CD4-positive, alpha-beta T cell treated with Interleukin-6 for 4 hours (primary cell): ENCODE measurements around the gene PUS7L.
"Not testable (repeated sequence)": the region's sequence is repeated elsewhere in the genome, so short reads cannot be mapped to it uniquely, and the experiment has no call there.

ENCODE experiments used
- DNase-seq: peaks from one replicate; pipeline ENCODE4 v3.0.0-alpha.2; 2020; ENCODE audit warnings: mixed read lengths

Gene PUS7L

DNA sequence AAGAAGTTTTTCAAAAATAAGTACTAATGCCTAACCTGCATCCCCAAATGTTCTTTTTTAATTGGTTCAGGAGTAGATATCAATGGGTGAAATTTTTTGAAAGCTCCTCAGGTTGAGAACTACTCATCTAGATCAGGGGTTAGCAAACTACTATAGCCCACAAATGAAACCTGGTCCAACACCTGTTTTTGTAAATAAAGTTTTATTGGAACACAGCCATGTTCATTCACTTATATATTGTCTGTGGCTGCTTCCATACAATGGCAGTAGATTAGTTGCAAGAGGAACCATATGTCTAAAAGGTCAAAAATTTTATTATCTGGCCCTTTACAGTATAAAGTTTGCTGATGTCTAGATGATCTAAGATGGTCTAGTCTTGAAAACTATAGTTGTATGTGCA is 13.8 kb downstream of the PUS7L start:
- DNase-seq = no peak

DNA sequence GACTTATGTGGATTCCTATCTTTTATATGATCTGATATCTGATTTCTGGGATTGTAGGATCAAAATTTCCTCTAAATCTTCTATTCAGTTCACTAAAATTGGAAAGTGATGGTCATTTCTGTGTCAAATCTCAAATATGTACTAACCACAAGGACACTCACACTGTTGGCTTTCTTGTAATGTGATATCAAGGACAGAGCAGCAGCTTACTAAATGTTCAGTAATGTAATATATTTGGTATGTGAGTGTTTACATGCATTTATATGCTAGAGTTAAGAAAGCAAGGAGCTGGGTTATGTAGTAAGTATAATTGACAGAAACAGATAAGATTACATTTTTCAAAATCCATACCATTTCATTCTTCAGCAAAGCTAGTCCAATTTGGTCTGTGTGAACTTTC is 16.5 kb downstream of the PUS7L start:
- no peak for DNase-seq

DNA sequence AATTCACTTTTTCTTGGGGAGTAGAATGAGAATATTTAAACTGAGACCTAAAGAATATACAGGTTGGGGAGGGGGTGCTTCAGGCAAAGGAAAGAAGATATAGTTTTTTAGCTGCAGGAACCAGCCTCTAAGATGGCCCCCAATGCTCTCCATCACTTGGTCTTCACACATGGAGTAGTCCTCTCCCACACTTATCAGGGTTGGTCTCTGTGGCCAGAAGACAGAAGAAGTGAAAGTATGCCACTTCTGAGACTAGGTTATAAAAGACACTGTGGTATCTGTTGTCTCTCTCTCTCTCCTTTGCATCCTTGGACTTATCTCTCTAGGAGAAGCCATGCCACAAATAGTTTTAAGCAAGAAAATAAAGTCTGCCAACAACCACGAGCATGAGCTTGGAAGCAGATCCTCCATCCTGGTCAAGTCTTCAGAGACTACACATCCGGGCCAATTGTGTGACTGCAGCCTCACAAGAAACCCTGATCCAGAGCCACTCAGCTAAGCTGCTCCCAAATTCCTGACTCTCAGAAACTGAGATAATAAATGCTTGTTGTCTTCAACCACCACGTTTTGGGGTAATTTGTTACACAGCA is 18.0 kb downstream of the PUS7L start:
- no peak for DNase-seq

DNA sequence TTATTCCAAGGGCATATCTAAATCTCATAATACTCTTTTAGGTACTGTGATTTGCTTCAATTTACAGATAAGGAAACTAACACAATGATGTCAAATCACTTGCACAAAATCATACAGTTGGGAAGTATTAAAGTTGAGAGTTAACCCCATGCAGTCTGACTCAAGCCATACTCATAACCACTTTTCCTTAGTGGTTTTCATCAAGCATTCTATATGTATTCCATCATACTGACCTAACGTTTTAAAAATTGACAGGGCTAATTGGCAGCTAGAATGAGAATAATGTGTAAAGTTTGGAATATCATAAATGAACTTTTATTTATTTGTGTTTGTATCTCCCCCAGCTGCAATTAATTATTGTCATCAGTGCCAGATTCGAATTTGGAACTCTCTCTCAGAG is 20.9 kb downstream of the PUS7L start:
- no peak for DNase-seq

DNA sequence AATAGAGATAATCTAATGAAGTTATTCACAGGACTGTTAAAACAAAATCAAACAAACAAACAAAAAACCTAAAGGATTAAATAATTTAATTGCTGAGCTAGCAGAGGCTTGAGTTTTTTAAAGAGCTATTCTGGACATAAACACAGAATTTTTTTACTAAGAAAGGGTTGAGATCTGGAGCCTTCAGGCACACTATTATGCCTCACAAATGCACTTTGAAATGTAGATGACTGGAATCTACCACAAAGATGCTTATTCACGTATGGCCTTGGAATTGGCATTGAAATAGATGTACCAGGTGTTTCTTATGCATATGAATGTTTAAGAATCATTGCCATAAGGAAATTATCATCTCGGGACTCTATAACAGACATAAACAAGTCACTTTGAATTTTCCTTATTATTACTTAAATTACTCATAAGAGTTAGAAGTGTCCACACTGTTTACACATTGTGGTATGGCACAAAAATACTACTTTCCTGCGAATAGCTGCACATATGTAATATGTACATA is 21.6 kb downstream of the PUS7L start:
- DNase-seq = no peak

DNA sequence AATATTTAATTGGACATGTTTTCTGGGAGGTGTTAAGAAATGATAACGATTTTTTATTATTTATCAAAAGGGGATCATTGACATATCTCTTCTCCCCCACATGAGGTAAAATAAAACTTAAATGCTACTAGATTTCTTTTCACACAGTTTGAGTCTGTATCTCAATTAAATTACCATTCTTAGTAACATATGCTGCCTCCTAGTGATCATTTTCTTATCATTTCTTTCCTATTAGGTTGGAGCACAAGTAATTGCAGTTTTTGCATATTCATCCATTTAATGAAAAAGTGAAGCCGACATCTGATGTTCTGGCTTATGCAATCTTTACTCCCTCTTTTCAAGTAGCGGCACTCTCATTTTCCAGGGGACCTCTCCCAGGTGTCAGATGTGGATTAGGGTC is 24.9 kb downstream of the PUS7L start:
- DNase-seq = no peak

DNA sequence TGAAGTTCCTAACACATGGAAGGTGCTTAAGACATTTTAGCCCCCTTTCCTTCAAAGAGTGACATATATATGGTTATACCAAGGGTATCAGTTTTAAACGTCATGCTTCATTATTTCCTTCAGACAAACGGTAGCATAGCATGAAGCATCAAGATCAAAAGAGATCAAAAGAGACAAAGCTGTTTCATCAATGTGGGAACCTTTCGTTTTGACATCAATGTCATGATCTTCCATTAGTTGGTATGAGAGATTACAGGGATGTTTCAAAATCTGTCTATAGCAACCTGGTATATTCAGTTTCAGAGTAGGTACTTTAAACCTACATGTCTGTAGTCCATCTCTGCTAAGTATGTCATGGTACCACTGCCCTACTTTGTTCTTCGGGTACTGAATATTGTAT is 28.3 kb downstream of the PUS7L start:
- DNase-seq = no peak

DNA sequence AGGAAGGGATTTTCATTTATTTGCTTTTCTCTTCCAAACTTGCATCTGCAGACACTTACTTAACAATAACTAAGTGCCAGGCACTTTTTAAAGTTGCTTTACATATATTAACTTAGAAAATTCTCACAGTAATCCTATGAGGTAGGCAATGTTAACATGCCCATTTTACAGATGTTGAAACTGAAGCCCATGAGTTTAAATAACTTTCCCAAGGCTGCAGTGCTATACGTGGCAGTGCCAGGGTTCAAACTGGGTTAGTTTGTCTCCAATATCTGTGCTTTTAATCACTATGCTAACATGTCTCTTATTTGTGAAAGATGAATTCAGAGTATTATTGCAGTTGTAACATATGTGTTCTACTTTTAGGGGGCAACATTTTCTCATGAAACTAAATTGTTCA is 29.9 kb downstream of the PUS7L start:
- DNase-seq = no peak

DNA sequence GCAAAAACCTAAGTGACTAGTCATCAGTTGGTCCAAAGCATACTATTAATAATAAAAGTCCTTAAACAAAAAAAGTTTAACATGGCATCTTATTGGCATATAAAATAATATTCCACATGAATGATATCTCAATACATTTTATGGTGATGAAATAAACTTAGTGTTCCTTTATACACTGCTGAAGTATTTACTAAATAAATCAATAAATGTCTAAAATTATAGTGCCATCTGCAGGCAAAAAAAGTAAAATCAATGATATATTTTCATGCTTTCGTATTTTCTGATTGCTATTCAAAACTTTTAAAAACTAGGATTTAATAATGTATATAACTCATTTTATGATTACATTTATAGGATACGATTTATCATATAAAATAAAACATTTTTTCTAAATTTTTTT is 30.5 kb downstream of the PUS7L start:
- no peak for DNase-seq

DNA sequence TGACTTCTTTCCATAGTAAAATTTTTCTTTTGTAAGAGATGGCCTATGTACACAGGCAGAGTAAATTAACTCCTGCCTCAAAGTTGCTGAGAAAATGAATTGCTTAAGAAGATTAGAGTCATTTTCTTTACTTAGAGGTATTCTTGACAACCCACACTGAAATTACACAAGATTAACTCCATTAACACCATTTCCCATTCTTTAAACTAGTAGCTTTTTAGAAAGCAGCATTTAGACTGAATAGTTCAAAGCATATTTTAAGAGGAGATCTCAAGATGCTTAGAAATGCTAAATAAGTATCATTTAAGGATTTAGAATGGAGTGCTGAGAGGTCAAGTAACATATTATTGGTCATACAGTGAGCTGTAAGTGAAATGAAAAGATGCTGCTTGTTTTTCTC is 35.5 kb downstream of the PUS7L start:
- DNase-seq = no peak

DNA sequence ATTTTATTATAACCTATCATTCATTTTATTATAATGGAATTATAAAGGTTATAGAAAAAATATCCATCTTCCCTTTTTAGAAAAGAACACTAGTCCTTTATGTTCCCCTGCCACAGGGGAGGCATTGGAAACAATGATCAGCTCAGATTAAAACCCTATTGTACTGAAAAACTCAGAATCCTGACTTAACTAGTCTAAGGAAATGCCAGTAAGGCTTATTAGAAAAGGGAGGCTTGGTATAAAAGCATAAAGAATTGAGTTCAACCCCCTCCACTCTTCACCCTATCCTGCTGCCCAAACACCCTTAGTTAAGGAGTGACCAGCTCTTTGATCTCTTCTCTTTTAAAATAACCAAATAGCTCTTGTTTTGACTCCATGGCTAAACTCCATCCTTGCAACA is 36.0 kb downstream of the PUS7L start:
- DNase-seq = no peak

DNA sequence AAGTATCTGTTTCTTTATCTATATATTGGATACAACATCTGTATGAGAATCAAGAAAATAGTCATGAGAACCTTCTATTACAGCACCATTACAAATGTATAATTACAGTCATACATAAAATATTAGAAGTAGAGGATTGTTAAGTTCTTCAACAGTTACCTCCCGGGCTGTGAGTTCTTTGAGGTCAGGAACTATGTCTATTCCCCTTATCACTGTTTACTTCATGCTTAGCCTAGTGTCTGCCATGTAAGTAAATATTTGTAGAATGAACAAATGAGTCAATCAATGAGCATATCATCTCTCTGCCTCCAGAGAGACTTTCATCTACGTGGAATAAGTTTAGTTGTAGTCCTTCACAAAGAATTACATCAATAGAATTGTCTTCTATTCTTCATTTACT is 47.2 kb downstream of the PUS7L start:
- DNase-seq = no peak

DNA sequence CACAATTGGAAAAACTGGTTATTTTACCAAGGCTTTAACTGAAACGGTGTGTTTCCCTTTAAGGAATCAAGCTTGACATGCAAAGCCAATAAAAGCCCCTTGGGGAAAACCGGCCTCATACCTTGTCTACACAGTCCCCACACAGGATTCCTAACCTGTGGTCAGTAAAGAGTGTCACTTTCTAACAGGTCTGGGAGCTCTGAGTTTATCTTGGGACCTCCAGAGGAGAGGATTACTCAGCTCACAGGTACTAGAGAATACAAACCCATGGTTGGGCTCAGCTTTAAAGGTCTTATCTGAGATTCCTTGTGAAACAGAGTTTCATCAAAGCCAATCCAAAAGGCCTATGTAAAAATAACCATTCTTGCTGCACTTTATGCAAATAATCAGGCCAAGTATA is 54.8 kb downstream of the PUS7L start:
- not testable (repeated sequence) for DNase-seq

DNA sequence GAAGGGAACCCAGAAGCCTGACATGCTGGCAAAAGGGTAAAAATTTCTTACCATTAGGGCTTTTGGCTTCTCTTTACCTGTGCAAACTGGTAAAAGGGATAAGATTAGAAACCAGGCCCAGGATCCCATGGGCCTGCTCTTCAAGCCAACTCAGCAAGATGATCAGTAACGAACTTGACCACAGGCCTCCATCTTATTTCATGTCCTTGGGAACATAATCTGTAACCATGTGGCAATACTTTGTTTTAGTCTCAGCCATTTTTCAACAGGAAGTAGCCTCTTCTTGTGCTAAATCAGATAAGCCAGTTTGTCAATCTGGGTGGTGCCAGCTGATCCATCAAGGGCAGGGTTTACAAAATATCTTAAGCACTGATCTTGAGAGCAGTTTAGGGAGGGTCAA is 57.4 kb downstream of the PUS7L start:
- DNase-seq = not testable (repeated sequence)

DNA sequence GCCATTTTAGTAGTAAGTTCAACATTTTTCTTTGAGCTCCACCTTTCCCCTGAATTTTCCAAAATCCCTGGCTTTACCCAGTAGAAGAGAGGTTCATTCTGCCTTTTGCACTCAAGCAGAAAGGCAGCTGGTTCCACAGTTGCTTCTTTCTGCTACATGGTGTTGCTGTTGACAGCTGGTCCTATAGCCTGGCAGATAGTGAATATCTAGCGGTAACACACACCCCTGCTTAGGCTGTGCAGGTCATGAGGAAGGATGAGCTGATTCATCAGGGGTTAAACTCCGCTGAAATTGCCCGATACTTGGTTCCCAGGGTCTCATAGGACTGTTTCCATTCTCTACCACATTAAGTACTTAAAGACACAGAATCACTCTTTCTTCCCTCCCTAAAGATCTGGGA is 62.4 kb downstream of the PUS7L start:
- no peak for DNase-seq

DNA sequence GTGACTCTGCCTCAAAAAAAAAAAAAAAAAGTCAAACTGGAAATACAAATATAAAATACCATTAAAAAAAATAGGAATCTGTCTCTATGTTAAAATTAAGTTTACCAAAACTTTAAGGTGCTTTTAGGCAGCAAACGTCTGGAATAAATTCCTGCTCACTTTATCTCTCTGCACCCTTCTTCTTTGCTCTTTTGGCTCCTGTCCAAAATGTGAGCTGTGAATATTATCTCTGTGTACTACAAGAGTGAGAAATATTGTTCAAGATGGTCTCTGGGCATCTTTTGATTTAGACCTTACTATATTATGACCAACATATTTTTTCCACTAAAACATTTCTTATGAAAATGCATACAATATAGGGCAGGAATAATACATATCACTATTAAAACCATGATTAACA is 63.7 kb downstream of the PUS7L start:
- no peak for DNase-seq

DNA sequence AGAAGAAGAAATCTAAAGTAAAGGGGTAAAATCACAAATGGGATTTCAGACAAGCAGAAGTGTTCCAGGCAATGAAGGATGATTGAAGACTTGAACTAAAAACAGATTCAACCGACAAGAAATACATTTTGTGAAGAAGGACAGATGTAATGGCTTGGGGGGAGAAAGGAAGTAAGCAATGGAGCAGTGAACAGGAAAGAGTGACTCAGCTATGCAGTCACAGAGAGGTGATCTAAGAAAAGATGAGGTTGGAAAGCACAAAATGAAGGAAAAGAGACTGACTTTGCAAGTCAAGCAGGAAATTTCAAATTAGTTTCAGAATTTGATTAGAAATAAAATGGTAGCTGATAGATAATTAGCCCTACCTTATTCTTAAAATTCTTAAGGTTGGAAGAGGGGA is 66.5 kb downstream of the PUS7L start:
- DNase-seq = no peak

DNA sequence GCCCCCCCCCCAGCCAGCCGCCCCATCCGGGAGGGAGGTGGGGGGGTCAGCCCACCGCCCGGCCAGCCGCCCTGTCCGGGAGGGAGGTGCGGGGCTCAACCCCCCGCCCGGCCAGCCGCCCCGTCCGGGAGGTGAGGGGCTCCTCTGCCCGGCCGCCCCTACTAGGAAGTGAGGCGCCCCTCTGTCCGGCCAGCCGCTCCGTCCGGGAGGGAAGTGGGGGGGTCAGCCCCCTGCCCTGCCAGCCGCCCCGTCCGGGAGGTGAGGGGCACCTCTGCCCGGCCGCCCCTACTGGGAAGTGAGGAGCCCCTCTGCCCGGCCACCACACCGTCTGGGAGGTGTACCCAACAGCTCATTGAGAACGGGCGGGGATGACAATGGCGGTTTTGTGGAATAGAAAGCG is 73.1 kb downstream of the PUS7L start:
- not testable (repeated sequence) for DNase-seq

DNA sequence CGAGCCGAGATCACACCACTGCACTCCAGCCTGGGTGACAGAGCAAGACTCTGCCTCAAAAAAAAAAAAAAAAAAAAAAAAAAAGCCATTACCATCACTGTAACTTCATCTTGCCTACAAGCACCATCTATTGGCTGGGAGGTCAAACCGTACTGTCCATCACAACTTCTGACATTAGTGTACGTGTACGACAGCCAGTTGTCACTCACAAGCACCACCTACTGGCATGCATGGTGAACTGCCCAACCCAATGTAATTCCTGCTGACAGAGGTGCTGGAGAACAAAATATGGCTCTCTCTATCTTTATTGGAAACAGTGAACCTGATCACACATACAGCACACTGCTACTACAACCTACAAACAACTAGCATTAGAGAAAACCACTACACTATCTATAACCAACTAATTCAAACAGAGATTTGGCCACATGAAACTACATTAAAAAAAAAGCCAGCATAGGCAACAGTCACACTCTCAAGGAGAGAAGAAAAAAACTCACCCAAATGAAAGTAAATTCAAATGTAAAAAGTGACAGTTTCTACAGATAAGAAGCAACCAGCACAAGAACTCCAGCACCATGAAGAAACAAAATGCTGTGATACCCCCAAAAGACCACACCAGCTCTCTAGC is 82.3 kb downstream of the PUS7L start:
- DNase-seq = no peak

DNA sequence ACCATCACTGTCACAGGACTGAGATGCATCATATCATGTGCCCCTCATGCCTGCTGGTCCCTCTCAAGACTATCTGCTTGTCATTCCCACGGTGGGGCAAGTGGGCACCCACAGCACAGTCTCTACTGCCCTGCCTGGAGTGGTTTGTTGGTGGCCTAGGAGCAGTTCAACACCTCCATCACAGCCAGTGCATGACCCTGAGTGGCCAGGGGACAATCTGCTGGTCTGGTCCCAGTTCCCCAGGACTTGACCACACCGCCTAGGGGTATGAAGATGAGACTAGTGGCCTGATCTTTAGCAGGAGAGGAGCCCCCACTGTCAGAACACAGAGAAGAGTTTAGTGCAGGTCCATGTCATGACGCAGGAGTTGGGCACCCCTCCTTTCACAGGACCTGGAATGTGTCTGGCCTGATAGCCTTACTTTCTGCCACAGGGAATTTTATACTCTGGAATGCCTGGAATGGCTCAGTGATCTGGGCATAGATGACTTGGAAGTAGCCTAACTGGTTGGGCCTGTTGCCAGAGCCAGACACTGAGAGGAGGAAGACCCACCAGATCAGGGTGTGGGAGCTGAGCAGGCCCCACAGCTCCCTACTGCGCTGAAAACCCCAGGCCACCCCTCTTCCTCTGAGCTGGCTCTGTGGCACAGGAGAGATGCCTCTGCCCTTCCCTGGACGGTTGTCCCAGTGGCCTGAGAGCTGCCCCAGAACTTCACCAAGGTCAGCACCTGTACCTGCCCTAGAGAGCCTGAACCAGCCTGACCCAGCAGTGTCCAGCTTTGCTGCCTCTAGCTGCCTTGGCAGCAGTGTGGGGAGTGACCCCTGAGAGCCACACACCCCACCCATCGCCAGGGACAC is 83.3 kb downstream of the PUS7L start:
- no peak for DNase-seq

DNA sequence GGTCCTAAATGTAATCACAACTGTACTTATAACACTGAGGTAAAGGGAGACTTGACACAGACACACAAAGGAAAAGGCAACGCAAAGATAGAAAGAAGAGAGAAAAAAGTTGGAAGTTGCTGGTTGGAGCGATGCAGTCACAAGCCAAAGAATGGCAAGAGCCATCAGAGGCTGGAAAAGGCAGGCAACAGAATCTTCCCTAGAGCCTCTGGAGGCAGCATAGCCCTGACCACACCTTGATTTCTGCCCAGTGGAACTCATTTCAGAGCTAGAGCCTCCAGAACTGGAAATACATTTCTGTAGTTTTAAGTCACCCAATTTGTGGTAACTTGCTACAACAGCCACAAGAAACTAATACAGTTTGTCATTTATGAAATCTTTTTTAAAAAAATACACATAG is 89.2 kb downstream of the PUS7L start:
- no peak for DNase-seq
